ENCODE measurements around the gene TULP4.

DNA sequence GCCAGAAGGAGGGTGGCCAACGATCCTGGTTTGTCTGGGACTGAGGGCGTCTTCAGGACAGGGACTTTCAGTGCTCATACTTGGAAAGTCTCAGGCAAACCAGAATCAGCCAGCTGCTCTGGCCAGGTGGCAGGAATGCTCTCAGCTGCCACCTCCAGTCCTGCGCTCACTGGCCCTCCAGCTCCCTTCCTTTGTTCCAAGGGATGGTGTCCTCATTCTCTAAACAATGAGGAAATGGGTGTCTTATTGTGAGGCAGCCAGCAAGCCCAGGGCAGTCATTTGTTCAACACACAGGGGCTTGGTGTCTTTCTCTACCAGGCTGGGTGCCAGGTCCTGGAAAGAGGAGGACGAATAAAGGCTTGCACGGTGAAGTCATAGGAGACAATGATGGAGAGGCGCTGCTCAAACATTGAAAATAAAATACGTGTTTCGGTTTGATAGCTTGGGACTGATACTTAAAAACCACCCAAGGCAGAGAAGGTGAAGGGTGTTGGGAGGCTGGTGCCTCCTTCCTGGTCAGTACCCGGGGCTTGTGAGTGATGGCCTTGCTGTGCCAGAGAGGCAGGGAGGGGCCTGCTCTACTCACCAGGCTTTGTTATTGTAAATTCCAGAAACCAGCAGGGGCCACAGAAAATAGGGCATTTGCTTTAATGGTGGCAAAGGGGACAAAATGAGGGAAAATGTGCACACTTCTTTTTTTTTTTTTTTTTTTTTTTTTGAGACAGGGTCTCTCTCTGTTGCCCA lies 236.3 kb downstream of the TULP4 start:
- TF ChIP-seq, protein P1, sequence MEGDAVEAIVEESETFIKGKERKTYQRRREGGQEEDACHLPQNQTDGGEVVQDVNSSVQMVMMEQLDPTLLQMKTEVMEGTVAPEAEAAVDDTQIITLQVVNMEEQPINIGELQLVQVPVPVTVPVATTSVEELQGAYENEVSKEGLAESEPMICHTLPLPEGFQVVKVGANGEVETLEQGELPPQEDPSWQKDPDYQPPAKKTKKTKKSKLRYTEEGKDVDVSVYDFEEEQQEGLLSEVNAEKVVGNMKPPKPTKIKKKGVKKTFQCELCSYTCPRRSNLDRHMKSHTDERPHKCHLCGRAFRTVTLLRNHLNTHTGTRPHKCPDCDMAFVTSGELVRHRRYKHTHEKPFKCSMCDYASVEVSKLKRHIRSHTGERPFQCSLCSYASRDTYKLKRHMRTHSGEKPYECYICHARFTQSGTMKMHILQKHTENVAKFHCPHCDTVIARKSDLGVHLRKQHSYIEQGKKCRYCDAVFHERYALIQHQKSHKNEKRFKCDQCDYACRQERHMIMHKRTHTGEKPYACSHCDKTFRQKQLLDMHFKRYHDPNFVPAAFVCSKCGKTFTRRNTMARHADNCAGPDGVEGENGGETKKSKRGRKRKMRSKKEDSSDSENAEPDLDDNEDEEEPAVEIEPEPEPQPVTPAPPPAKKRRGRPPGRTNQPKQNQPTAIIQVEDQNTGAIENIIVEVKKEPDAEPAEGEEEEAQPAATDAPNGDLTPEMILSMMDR (optimal IDR thresholded peaks at IDR 0.05 in 1 of 3, IDR thresholded peaks at IDR 0.05 in 1 of 3, conservative IDR thresholded peaks at IDR 0.05 in 1 of 3; ENCODE audit: extremely low read depth in 1 of 3, insufficient read depth in 2 of 3, low read length in 3 of 3): no peak
- TF ChIP-seq EZH2 (IDR thresholded peaks at IDR 0.05; ENCODE audit: low read length): no peak

Measured in keratinocyte (primary cell).